ENCODE data around the gene ELOB. TPM values are rescaled to one million over a fixed set of nuclear protein-coding genes. Genes with fewer than 3 reads are reported as not detected.

The ELOB gene
- total and polyA plus RNA-seq, 2 of the 8 experiments (the other 6 are each of a cell fraction or from before 2014, with no cell fraction given), result 237 to 1,357 TPM

- H3K27me3 ChIP-seq (replicated peaks in 1 of 4; ENCODE audit: control insufficient read depth in 3 of 4, extremely low read depth in 1 of 4, insufficient read depth in 3 of 4, low read length in 3 of 4), result no peaks in the 10 kb centered on the region
- no peak overlapping the region for H2BK5ac ChIP-seq (ENCODE audit: low read depth, low read length)
- H2BK20ac ChIP-seq (ENCODE audit: low read length), result no peak overlapping the region
- peaks cover 10 to 12% of the 10 kb centered on the region in 2 experiments for H3K9me3 ChIP-seq (ENCODE audit: insufficient read depth in 2 of 2, low read depth in 1 of 2, low read length in 1 of 2)
- no peaks in the 10 kb centered on the region for H3K36me3 ChIP-seq (ENCODE audit: control insufficient read depth in 2 of 4, insufficient read depth in 4 of 4, low read length in 3 of 4)
- H4K8ac ChIP-seq (ENCODE audit: extremely low read depth, insufficient read depth, low read length), result no peak overlapping the region
- H3K4me2 ChIP-seq (ENCODE audit: insufficient read depth in 1 of 2, low read depth in 2 of 2, low read length in 2 of 2), result no peak overlapping the region
- POLR2A ChIA-PET (ENCODE audit: partially characterized antibody), result interaction anchor here (0.6 to 1.6 kb wide), 2 partner anchors 23 to 222 kb away, joined by 3 read pairs; partner anchors contain the start of gene ELOB
- no peak overlapping the region for H2BK120ac ChIP-seq (replicated peaks; ENCODE audit: low read depth, low read length)
- no peak overlapping the region for H4K5ac ChIP-seq (ENCODE audit: insufficient read length, low read depth, low read length)
- H3K56ac ChIP-seq (replicated peaks; ENCODE audit: insufficient read length, low read depth, low read length), result no peak overlapping the region
- FAIRE-seq (no peak), DNase-seq (ENCODE audit: low read depth in 1 of 2, low spot score in 2 of 2) (no peak)
- no peaks in the 10 kb centered on the region for H3K23me2 ChIP-seq (ENCODE audit: low read depth, low read length)
- H3K9ac ChIP-seq (replicated peaks in 1 of 4; ENCODE audit: extremely low read depth in 1 of 4, low read depth in 3 of 4, low read length in 3 of 4), result no peak overlapping the region
- H4K20me1 ChIP-seq (replicated peaks in 1 of 2; ENCODE audit: control insufficient read depth in 1 of 2, insufficient read depth in 2 of 2, low read length in 2 of 2), result no peaks in the 10 kb centered on the region
- WGBS, 2 experiments (ENCODE audit: extremely low coverage in 1 of 2, insufficient coverage in 1 of 2, insufficient read length in 1 of 2, insufficient replicate concordance in 2 of 2, low coverage in 1 of 2, low lambda C conversion rate in 2 of 2, missing lambda C conversion rate in 1 of 2), result 88% methylated on average over 1 of the region's 1 CpG; no CpG with 5 or more reads in 1 of the 2 experiments
- no peak overlapping the region for H4K91ac ChIP-seq (replicated peaks; ENCODE audit: insufficient read length, low read length)
- H3K79me1 ChIP-seq (ENCODE audit: low read depth, low read length), result no peaks in the 10 kb centered on the region
- CTCF ChIA-PET (ENCODE audit: partially characterized antibody), result interaction anchor here (0.6 to 1.3 kb wide), 2 partner anchors 14 to 20 kb away, joined by 3 to 4 read pairs; no protein-coding TSS in a partner anchor
- no peak overlapping the region for H2BK15ac ChIP-seq (ENCODE audit: low read length)
- no peaks in the 10 kb centered on the region for H3K79me2 ChIP-seq (ENCODE audit: control insufficient read depth in 1 of 2, insufficient read depth in 2 of 2, low read length in 2 of 2)
- no peak overlapping the region for H2AK5ac ChIP-seq (ENCODE audit: low read depth, low read length)
- no peak overlapping the region for H3K4ac ChIP-seq (replicated peaks; ENCODE audit: insufficient read length, low read depth, low read length)
- no peak overlapping the region for H3K23ac ChIP-seq (ENCODE audit: insufficient read length)
- no peak overlapping the region for H3K4me3 ChIP-seq (ENCODE audit: extremely low read depth in 1 of 4, insufficient read depth in 2 of 4, low read depth in 3 of 4, low read length in 4 of 4)
- H2AFZ ChIP-seq (ENCODE audit: low read length), result no peak overlapping the region
- H3K27ac ChIP-seq (ENCODE audit: low read depth, low read length), result no peak overlapping the region
- H3K4me1 ChIP-seq (replicated peaks in 1 of 4; ENCODE audit: control insufficient read depth in 3 of 4, insufficient read depth in 4 of 4, low read length in 3 of 4), result no peaks in the 10 kb centered on the region
- H2BK12ac ChIP-seq (ENCODE audit: low read depth, low read length), result no peak overlapping the region
- no peak overlapping the region for H3K14ac ChIP-seq (ENCODE audit: insufficient read length)
- no peak overlapping the region for H3K18ac ChIP-seq (ENCODE audit: extremely low read depth, low read length)
- TF ChIP-seq KDM5A (IDR thresholded peaks at IDR 0.05; ENCODE audit: low read length) (no peak), SIRT6 (IDR thresholded peaks at IDR 0.05; ENCODE audit: low read length) (no peak), CBX8 (IDR thresholded peaks at IDR 0.05; ENCODE audit: borderline replicate concordance, low read depth, low read length) (no peak), JUN (IDR thresholded peaks at IDR 0.05; ENCODE audit: low read depth, low read length) (no peak), TBP (IDR thresholded peaks at IDR 0.05; ENCODE audit: low read depth, low read length) (no peak), HDAC6 (IDR thresholded peaks at IDR 0.05; ENCODE audit: low read depth, low read length) (no peak), RXRA (IDR thresholded peaks at IDR 0.05; ENCODE audit: insufficient read depth, low read depth, low read length) (no peak), MAX (IDR thresholded peaks at IDR 0.05) (no peak), HDAC2 (IDR thresholded peaks at IDR 0.05; ENCODE audit: borderline replicate concordance in 1 of 2, low read depth in 2 of 2, low read length in 2 of 2) (no peak), GTF2F1 (IDR thresholded peaks at IDR 0.05; ENCODE audit: borderline replicate concordance, low read depth, low read length) (no peak), USF2 (IDR thresholded peaks at IDR 0.05; ENCODE audit: low read length) (no peak), CHD2 (IDR thresholded peaks at IDR 0.05; ENCODE audit: low read length) (no peak), POLR2AphosphoS5 (IDR thresholded peaks at IDR 0.05; ENCODE audit: low read depth, low read length) (no peak), SAP30 (IDR thresholded peaks at IDR 0.05; ENCODE audit: insufficient read depth, insufficient replicate concordance, low read length) (no peak)
These were observed 22.8 kb upstream of the ELOB start for GRCh38 chr16:2799859-2800226.
